Mucosa of descending colon (tissue), 3 donors: ENCODE results near the gene LAPTM5. TPM values are rescaled to one million over a fixed set of nuclear protein-coding genes. Genes with fewer than 3 reads are reported as not detected.
A peak's percentile ranks its signal among the peaks of the same experiment; 100 is the strongest.

Experiments
- ATAC-seq: fragments of 200-7000 bp; cut with Tn5 transposase; one replicate; pipeline ENCODE4 v1.9.1; 2020; ENCODE audit warnings: mild to moderate bottlenecking, moderate library complexity
- DNase-seq, 3 donors: peaks; one replicate each; pipeline ENCODE4 v3.0.0-alpha.2; 2020
- H3K36me3 ChIP-seq: fragments of 200-600 bp; one replicate; pipeline ENCODE4 v1.8.0; 2021; ENCODE audit warnings: low read depth, mild to moderate bottlenecking
- H3K4me1 ChIP-seq: fragments of 200-600 bp; one replicate; pipeline ENCODE4 v1.8.0; 2021; ENCODE audit warnings: low read depth, mild to moderate bottlenecking
- H3K4me3 ChIP-seq: fragments of 200-600 bp; one replicate; pipeline ENCODE4 v1.8.0; 2021; ENCODE audit warnings: mild to moderate bottlenecking
- H3K9me3 ChIP-seq: fragments of 200-600 bp; one replicate; pipeline ENCODE4 v1.8.0; 2021; ENCODE audit warnings: mild to moderate bottlenecking
- CTCF ChIP-seq: fragments of 200-600 bp; IDR thresholded peaks from one replicate; pipeline ENCODE4 v1.8.0; 2022; ENCODE audit warnings: antibody characterized with exemption, mild to moderate bottlenecking
- intact Hi-C, 2 donors: fragments of 100-400 bp; cut with DNase I in 1 of 2; cut with micrococcal nuclease in 1 of 2; formaldehyde crosslinking; loops; one replicate each; pipeline versions ENCODE4 v1.11.0 to v1.11.1; 2022; cut with DNase I, micrococcal nuclease
- total RNA-seq, 3 donors: library from RNA; stranded (reverse); fragmentation: NEBNext Ultra II Directional in 2 of 3; extraction: Animal tissue kit (Norgen Biotek cat#: 25700) in 2 of 3; gene quantifications; one replicate each; pipeline versions ENCODE4 v1.2.1 to v1.2.4, GENCODE V29; 2021 to 2023
- donor health status: DM: no; HTN: no; CAD: no; lungs with moderate emphysema.
- donor health status: DM: no; HTN: no; CAD: no.
- donor health status: DM: no; HTN: yes; CAD: no.

Gene LAPTM5
- total RNA-seq, 3 donors from 2014 or later, result 24.1 to 71.1 (median 48.1) TPM

- intact Hi-C loops, result loop anchor here in 1 of 2 donors (5.0 kb wide), 1 partner anchor 34 kb away; no protein-coding TSS in a partner anchor
- ATAC-seq (no peak), DNase-seq (no peak)
- no peak for TF ChIP-seq CTCF
- Histone ChIP-seq H3K4me3 (no peak overlapping the region), H3K9me3 (no peaks in the 10 kb centered on the region), H3K36me3 (no peaks in the 10 kb centered on the region), H3K4me1 (no peaks in the 10 kb centered on the region)
These were observed 29.2 kb downstream of the LAPTM5 start for GRCh38 chr1:30728340-30728739.

GRCh38 chr1:30727824-30728223 is 29.8 kb downstream of the LAPTM5 start:
- H3K4me3 ChIP-seq, result no peak overlapping the region
- TF ChIP-seq CTCF, result no peak
- H3K36me3 ChIP-seq, result no peaks in the 10 kb centered on the region
- no peaks in the 10 kb centered on the region for H3K9me3 ChIP-seq
- no peak for DNase-seq
- peak; percentile 6 for ATAC-seq
- intact Hi-C loops, result loop anchor here in 1 of 2 donors (5.0 kb wide), 1 partner anchor 34 kb away; no protein-coding TSS in a partner anchor
- no peaks in the 10 kb centered on the region for H3K4me1 ChIP-seq

- Histone ChIP-seq H3K36me3 (no peaks in the 10 kb centered on the region), H3K9me3 (no peaks in the 10 kb centered on the region), H3K4me1 (no peaks in the 10 kb centered on the region), H3K4me3 (no peak overlapping the region)
- no peak for TF ChIP-seq CTCF
- intact Hi-C loops, result loop anchor here in 1 of 2 donors (5.0 kb wide), 1 partner anchor 35 kb away; no protein-coding TSS in a partner anchor
- DNase-seq (no peak), ATAC-seq (no peak)
These were observed 30.5 kb downstream of the LAPTM5 start for GRCh38 chr1:30726773-30727684.

GRCh38 chr1:30726236-30726635 is 31.3 kb downstream of the LAPTM5 start:
- Histone ChIP-seq H3K4me3 (no peak overlapping the region), H3K9me3 (no peaks in the 10 kb centered on the region), H3K36me3 (no peaks in the 10 kb centered on the region), H3K4me1 (no peaks in the 10 kb centered on the region)
- intact Hi-C loops, result loop anchor here in 1 of 2 donors (5.0 kb wide), 1 partner anchor 36 kb away; no protein-coding TSS in a partner anchor
- ATAC-seq (no peak), DNase-seq (no peak)
- TF ChIP-seq CTCF, result no peak

GRCh38 chr1:30725450-30726095 is 32.0 kb downstream of the LAPTM5 start:
- ATAC-seq, result no peak
- H3K4me3 ChIP-seq, result no peak overlapping the region
- TF ChIP-seq CTCF, result no peak
- H3K9me3 ChIP-seq, result no peaks in the 10 kb centered on the region
- DNase-seq, result no peak
- no peaks in the 10 kb centered on the region for H3K4me1 ChIP-seq
- no peaks in the 10 kb centered on the region for H3K36me3 ChIP-seq
- intact Hi-C loops, result loop anchor here in 1 of 2 donors (5.0 kb wide), 1 partner anchor 37 kb away; no protein-coding TSS in a partner anchor
